HG03066 (cell line): ENCODE measurements around the gene MVB12B.

Experiments
- ATAC-seq: cut with Tn5 transposase; IDR thresholded peaks from one replicate; pipeline ENCODE4 v1.9.1; 2021; ENCODE audit warnings: low read depth; ENCODE audit not compliant: unreplicated experiment

The MVB12B gene

DNA sequence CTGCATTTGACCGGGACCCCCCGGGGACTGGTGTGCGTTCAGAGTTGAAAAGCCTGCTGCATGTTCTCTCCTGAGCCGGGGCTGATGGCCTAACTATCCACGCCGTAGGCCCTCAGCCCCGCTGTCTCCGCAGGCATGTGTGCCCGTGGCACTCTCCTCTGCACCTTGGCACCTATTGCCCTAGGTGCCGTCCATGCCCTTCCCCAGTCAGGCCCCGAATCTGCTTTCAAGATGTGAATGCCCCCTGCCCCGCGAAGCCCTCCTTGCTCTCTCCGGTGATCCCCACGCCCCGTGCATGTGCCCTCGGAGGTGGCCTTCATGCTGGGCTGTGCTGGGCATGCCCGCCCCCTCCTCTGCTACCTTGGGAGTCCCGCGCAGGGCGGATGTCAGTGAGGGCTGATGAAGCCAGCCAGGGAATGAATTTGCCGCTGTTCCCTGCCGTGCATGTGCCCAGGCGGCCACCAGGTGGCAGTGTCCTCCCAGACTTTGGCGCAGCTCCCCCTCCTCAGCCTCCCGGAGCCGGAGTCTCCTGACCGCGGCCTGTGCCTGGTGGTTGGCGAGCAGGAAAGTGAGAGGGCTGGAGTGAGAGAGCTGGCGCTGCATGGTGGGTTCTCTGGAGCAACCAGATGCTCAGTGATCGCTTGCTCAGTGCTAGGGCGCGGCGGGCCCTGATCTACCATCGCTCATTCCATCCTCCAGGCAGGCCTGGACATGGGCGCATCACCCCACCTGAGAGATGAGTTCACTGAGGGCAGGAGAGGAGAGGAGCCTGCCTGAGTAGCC, 174.2 kb downstream of the MVB12B start:
- no peak for ATAC-seq

- no peak for ATAC-seq
Measured at GRCh38 chr9:126501383-126502331, 175.0 kb downstream of the MVB12B start.

DNA sequence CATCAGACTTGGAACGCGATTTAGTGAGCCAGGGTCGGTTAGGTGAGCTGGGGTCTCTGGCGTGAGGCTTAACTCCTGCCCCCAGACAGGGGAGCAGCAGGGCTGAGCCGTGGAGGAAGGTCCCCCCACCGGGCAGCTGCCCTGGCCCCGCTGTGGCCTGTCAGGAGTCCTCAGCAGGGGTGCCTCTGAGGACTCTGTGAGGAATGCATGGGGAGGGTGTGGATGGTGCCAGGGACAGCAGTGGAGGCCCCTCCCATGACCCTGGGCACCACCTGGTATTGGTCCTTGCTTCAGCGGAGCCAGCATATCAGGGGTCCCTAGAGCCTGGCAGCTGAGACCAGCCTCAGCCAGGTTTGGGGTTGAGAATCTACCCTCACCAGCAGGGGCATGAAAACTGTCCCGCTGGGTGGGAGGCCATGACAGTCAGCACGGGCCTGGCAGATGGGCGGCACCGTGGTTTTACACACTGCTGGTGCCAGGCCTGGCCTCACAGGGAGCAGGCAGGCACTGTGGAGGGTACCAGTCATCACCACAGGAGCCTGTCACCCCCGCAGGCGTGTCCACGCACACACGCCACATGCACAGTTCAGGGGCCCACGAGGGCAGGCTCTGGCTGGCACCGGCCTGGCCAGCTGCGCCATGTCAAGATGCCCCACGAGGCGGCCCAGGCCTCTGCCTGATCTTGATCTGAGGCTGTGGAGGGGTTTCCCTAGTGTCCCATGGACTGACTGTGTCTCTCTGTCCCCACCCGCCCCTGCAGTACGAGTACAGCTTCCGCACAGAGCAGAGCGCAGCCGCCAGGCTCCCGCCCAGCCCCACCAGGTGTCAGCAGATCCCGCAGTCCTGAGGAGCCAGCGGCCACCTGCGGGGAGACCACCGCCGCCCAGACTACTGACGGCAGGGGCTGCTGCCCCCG, 176.0 kb downstream of the MVB12B start:
- ATAC-seq, result no peak

GRCh38 chr9:126503333-126504085, 176.9 kb downstream of the MVB12B start:
- ATAC-seq, result no peak

- ATAC-seq, result no peak
Measured at GRCh38 chr9:126504086-126504976, 177.7 kb downstream of the MVB12B start.

DNA sequence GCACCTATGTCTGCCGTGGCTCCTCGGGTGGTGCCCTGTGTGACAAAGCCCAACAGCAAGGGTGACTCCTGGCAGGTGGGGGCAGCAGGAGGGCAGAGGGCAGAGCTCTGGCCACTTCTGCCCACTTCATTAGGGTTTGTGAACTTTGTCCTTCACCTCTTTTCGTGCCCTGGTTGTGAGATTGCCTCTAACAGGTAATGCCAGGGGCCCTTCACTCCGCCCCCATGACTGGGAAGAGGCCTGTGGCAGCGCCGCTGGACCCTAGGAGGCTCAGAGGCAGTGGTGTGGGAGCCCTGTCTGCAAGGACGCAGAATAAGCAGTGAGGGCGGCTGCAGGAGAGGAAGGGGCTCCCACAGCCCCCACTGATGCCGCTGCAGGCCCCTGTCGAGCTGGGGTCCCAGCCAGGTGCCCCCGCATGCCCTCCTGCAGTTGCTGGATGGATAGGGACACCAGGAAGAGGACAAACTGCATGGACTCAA, 178.4 kb downstream of the MVB12B start:
- no peak for ATAC-seq

DNA sequence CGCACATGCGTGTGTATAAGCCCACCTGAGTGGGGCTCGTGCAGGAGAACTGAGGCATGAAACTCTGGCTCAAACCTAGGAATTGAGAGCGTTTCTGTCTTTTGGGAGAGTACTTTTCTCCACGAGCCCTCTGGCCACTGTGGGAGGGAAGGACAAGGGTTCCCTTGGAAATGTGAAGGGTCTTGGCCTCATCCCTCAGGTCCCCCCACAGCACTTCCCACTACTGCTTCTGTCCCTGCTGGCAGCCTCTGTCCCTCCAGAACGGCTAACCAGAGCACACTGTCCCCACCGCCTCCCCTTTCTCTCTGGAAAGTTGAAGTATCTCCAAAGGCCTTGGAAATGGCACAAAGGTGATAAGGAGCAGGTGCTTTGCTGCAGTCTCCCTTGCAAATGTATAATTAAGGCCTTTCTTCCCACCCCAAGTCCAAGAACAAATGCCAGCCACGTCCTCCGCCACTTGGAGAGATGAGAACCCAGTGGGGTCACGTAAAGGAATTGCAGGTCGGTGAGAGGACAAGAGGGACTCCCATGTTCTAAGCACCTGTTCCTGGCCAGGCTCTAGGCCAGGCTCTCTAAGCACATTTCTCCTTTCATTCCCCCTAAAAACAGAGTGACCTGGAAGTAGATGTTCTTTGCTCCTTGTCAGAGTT, 179.2 kb downstream of the MVB12B start:
- ATAC-seq, result no peak

- no peak for ATAC-seq
Measured at GRCh38 chr9:126506361-126507317, 180.0 kb downstream of the MVB12B start.

- no peak for ATAC-seq
Measured at GRCh38 chr9:126507318-126508109, 180.9 kb downstream of the MVB12B start.

- ATAC-seq, result no peak
Measured at GRCh38 chr9:126508171-126508591, 181.6 kb downstream of the MVB12B start.

DNA sequence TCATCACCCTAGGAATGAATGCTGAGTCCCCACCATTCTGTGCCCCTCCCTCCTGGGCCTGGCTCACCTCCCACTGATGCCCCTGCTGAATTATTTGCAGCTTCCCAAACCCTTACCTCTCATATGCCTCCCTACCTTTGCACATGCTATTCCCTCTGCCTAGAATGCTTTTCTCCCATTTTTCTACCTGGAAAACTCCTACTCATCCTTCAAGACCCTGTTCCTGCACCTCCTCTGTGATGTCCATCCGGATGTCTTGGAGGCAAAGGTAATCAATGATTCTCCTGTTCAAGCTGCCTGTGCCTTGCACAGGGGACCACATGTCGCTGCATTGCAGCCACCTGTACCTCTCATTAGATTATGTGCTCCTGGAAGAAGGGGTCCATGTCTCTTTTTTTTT, 182.3 kb downstream of the MVB12B start:
- no peak for ATAC-seq

DNA sequence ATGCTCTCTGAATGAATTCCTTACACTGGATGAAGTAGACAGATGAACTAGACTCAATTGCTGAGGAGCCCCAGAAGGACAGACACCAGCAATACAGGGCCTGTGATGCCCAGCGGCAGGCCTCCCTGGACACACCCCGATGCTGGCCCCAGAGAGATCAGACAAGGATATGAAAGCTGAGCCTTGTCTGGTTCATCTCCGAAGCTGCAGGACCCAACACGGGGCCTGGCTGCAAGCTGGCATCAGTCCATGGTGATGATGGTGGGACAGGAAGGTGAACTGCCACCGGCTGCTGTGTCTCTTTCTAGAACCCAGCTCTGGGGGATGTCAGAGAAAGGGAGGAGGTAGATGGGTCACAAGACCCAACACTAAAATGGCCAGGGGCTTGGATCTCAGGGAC, 183.1 kb downstream of the MVB12B start:
- ATAC-seq, result no peak

DNA sequence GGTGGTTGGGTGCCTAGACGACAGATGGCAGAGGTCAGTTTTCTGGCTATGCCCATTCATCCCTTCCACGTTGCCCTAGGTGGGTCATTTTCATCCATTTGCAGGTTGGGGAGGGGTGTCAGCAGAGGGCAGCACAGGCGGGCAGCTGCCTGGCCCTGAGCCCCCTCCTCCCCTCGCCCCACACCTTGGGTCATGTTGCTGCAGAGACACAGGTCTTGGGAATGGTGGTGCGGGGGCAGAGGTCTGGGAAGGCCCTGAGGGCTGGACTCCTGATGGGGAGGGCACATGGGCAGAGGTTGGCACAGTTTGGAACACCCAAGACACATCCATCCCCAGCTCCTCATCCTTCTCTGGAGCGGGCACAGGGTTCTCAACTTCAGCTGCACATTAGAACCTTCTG, 183.9 kb downstream of the MVB12B start:
- no peak for ATAC-seq

DNA sequence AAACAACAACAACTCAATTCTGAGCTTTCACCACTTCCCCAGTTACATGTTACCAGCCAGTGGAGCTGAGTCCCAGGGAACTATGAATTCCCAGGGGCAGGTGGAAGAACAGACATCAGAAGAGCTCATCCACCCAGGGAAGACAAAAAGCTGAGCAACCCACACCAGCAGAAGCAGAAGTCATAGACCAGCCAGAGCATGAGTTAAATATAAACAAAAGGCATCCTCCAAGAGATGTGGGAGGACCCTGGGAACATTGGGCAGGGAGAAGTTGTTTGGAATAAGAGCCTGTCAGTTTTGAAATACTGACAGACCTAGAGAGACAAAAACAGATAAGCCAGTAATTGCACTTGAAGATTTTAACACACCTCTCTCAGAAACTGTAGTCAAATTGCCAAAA, 184.8 kb downstream of the MVB12B start:
- ATAC-seq, result no peak

- ATAC-seq, result no peak
Measured at GRCh38 chr9:126513159-126514036, 186.8 kb downstream of the MVB12B start.
